GM19438 (cell line): ENCODE measurements around the gene FKTN.

Experiments
- ATAC-seq: cut with Tn5 transposase; IDR thresholded peaks from one replicate; pipeline ENCODE4 v1.9.1; 2021; ENCODE audit warnings: low read depth; ENCODE audit not compliant: unreplicated experiment

FKTN gene

DNA sequence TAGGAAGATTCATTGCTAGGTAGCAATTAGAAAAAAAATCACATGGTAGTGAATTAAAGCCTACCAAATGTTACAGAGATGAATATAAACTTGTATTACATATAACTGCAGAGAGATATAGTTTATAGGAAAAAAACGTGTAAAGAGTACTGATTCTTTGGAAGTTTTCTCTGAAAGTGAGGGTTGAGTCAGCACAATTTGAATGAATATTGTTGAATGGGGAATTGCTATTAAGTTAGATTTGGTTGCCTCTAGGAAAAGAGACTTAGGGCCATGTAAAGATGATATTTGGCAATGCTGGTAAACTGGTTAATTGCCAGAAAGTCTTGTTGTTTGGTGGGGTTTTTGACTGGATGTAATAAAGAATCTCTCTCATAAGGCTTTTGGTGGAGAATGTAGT, 67.2 kb downstream of the FKTN start:
- no peak for ATAC-seq

DNA sequence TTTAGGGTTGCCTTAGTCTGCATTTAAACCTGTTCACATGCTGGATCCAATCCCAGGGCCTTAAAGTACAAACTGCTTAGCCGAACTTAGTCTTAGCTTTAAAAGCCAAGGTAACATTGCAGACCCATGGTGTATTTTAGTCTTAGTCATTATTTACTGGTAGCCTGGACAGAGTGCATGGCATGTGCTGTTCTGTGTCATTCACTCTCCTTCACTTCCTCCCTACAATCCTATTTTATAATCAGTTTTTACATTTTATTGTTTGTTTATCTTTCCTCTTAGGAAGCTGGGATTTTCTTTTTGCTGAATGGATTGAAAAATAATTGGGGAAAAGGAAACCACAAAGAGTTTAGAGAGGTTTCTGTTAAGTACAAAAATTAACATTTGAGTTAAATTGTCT, 74.9 kb downstream of the FKTN start:
- no peak for ATAC-seq

DNA sequence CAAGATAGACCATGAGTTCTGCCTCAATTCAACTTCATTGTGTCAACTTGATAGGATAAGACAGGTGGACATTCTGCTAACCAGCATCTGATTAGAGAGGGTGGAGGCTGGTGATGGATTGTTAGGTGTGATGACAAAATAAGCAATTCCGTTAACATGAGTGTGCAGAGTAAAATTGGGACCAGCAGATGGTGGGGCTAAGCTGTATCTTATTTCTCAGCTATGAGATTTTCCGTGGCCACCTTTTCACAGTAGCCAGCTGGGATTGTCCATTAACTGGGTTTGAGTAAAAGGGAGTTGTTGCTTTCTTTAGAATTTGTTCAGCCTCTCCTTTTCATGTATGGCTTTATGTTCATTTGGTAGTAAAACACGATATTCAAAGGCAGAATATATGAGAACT, 75.5 kb downstream of the FKTN start:
- ATAC-seq = no peak

DNA sequence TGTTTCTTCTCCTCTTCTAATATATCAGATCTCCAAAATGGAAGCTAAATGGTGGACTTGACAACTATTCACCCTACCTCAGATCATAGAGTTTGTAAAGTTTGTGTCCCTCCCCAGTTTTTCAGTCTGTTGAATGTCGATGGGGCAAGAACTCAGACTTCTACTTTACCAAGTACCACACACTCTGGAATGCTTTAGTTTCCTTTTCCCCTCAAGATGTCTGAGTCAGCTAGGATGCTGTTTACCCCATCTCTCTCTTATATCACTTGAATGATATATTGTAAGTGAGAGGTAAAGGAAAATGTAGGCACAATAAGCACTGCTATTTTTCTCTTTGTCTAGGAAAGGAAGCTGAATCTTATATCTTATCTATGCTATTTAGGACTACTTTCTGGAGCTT, 78.4 kb downstream of the FKTN start:
- no peak for ATAC-seq

DNA sequence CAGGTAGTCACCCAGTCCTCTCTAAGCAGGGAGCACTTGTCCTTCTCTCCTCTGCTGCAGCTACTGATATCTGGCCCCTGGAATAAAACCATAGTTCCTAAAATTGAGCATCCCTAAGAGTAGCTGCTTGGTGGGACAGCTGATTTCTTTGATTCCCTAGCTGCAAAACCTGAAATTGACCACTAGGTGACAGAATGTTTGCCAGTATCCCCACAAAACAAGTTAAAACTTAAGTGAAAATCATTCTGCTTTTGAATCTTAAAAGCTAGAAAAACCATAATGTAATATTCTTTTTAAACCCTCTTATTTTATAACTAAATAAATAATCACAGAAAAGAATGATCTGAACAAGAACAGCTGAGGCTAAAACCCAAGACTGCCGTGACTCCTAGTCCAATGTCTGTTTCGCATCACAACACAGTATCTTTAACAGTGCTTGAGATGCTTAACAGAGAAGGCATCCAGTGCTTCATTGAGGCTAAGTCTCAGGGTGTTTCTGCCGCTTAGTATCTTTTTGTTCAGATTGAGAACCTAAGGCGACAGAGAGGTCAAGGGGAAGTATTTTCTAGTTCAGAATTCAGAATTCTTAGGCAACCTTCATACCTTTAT, 80.0 kb downstream of the FKTN start:
- no peak for ATAC-seq

DNA sequence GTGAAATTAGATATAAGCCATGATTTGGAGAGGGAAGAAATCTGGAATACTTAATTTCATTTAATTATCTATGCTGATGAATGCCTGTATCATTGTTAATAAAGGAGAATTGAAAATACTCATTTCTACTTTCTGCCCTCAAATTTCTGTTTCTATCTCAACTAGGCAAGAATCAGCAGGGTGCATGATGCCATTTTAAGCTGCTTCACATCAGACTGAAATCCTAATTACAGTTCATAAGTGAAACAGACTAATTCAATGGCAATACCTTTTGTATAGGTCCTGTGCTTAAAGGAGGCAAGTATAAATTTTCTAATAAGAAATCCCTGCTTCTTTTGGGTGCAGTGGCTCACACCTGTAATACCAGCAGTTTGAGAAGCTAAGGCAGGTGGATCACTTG, 82.0 kb downstream of the FKTN start:
- no peak for ATAC-seq

DNA sequence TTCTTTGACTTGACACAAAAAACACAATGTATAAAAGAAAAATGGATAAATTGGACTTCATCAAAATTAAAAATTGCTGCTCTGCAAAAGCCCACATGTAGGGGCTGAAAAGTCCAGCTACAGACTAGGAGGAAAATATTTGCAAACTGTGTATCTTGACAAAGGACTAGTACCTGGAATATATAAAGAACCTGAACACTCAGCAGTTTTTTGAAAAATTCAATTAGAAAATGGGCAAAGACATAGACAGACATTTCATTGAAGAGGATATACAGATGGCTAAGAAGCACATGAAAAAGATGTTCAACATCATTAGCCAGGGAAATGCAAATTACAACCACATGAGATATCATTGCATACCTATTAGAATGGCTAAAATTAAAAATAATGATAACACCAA, 85.9 kb downstream of the FKTN start:
- no peak for ATAC-seq

DNA sequence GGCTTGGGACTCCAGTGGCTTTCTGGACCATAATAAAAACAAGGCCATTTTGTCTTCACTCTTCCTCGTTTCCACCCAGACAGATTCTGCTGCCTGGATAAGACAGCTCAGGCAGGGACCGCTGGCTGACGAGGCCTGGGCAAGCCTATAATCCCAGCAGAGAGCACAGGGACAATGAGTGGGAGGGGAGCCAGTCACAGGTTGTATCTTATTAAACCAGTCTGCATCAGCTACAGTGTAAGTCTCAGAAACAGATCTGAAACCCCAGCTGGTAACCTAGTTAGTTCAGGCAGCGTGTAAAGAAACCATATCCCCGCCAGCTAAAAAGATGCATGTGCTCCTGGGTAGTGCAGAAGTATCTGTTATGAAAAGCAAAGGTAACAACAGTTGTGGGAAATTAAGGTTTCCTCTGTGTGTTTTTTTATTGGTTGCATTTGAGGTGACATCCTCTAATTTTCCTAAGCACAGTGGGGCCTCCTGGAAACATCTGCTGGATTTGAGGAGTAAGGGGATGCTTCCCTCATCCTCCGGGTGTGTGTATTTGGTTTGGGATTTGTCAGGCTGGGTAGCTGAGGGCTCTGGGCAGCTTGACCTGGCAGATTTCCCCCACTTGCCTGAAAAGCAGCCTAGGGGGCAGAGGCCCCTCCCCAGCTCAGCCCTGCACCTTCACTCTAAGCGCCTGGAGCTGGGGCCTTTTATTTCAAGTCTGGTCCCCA, 89.1 kb downstream of the FKTN start:
- no peak for ATAC-seq

DNA sequence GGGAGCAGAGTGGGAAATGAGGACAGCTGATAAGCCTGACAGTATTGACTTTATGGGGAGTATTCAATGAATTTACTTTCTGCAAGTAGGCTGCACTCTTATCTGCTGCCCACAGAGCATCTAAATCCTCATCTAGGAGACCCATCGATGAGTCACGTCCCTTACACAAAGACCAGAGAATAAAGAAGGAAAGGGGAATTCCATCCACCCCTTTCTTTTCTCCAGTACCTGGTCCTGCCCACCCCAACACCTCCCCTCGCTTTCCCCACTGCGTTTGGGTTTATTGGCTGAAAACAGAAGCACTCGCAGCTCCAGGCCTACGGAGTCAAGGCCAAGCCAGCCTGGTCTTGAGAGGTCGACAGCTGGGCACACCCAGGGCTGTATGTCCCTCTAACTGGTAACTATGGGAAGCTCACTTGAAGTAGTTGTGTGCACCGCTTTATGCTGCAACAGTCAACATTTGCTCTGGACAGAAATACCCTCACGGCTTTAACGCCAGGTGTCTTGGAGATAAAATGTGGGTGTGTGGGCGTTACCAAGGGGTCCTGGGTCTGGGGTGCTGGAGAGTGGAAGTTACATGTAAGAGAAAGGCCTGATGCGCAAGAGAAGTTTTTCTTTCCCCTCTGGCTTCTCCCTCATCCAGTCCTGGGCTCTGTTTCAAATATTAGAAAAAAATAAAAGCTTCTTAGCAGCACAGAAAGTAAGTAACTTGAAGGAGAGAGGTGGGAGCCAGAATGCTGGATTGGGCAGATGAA, 89.8 kb downstream of the FKTN start:
- ATAC-seq = no peak

DNA sequence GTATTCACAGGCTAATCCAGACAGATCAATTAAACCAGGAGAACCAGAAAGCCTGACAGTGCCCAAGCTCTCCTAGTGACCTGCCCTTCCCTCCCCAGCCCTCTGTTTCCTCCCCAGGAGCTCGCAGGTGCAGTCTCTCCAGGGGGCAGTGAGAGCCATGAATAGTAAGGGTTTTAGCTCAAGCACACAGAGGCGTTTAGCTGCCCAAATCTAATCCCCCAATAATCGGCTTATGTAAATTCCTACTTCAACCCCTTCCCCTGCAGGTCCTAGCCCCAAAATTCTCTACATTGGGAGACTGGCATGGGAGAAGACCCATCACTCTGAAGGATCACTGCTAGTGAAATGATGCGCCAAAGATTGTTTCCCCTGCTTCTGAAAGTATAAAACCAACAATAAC, 93.9 kb downstream of the FKTN start:
- ATAC-seq = no peak

DNA sequence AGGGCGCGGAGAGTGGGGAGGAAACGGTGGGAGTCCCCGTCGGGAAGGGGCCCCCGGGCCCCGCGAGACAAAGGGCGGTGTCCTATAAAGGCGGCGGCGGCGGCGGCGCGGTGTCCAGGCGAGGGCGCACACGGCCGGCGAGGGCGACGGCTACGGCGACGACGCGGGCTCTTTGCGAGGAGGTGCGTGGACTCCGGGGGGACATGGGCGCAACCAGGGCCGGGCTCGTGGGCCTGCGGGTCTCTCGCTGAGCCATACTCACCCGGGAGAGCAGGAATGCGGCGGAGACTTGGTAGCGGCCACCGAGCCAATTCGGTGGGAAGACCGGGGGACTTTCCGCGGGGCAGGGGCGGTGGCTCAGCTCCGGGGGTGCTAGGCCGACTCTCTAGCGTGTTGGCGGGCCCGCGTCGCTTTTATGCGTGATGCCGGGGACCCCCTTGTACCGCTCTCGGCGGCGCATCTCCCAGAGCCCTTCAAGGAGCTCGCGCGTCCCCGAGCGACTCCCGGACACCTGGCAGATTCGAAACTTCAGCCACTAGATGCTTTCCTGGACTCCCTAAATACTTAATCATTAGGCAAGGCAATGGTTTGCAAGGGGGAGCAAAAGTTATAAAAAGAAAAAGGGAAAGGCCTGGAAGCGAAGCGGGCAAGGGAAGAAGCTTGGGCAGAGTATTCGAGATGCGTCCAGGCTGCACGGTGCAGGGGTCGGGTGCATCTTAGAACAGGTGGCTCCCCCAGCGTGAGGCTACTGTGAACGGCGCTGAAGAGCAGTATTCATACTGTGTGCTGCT, 98.4 kb downstream of the FKTN start:
- ATAC-seq = peak; percentile 76

DNA sequence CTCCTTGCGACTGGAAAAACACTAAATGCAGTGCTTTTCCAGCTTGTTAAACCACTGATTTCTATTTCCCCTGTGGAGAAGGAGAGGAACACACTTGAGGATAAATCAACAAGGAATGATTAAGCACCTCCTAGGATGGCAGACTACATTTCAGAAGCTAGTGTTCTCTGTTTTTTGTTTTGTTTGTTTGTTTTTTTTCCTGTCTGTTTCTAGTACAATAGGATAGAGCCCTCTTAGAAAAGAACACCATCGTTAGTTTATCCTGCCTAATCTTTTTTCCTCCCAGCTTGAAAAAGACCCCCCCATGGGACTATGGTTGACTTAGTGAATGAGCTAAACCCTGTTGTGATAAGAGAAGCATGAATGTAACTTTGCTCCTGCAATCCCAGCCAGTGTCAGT, 100.4 kb downstream of the FKTN start:
- no peak for ATAC-seq

DNA sequence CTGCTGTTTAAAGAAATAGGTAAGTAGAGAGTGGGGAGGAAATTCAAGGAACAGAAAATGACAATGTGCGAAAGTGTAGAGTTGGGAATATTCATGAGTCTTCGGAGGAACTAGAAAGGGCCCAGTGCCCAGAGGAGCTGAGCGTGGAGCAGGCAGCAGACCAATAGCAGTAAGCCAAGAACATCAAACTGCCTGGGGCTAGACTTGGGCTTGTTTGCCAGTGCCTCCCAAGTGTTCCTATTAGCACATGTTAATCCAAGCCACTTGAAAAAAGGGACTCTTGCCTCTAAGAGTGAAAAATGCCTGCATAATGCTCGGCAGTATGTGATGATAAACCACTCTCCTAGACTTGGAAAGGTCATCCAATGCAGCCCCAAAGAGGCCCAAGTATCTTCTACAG, 103.1 kb downstream of the FKTN start:
- no peak for ATAC-seq

DNA sequence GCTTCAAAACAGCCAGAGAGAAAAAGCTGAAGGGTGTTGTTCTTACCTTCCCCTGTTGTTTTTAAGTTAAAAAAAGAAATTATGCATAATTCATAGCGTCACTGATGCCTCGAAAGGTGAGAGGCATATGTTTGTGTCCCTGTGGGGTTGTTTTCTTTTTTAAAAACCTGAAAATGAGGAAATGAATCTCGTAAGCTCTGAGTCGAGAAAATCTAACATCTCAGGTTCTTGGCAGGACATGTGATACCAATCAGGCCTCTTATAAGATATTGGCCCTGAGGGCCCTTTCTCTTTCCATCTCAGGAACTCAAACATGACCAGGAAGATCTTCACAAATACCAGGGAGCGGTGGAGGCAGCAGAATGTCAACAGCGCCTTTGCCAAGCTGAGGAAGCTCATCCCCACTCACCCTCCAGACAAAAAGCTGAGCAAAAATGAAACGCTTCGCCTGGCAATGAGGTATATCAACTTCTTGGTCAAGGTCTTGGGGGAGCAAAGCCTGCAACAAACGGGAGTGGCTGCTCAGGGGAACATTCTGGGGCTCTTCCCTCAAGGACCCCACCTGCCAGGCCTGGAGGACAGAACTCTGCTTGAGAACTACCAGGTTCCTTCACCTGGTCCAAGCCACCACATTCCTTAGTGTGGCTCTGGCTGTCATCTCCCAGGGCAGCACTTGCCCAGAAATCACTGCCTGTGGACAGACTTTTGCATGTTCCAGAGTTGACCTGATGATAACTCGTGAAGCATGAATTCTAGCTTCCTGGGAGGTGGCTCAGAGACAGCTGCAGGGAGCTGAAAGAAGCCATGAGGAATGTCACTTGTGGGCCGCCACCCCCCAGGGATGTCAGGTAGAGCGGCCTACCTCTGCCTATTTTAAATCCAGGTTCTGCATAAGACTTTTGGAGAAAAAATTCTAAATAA, 104.5 kb downstream of the FKTN start, which contains the start of gene TAL2:
Gene TAL2 (plus strand): TSS at position 274 of the 921 bp plus-strand sequence. CDS start 40 bp downstream, at position 314.
- peak; percentile 64 for ATAC-seq

DNA sequence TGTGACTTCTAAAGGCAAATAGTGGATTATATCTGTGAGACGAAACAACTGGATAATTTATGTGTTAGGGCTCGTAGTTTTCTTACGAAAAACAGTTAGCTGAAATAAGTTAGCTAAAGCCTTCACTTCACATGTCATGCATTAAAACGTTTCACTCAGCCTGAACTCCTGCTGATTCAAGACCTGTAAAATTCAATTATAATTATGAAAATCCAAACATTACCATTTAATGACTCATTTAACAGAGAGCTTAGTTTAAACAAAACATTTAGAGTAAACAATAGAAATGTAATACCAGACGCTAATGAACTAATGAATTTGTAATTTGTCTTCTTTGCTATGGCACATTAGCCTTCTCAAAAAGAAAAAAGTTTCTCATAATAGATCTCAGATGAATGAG, 106.0 kb downstream of the FKTN start:
- no peak for ATAC-seq

DNA sequence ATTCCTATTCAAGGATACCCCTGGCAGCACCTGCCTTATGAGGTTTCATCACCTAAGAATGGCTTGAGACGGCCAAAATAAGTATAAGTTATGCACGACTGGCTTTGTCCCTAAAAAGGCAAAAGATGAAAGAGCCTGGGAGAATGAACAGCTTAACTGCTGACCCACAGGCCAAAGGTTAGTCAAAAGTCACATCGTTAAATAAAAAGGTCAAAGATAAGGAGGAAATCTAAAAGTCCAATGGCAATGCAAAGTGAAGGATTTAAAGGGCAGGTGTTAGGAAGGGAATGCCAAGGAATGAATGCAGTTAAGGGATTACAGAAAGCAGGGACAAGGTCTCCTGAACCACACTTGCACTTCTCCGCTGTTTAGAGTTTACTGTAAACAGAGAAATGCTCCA, 109.9 kb downstream of the FKTN start:
- ATAC-seq = no peak

DNA sequence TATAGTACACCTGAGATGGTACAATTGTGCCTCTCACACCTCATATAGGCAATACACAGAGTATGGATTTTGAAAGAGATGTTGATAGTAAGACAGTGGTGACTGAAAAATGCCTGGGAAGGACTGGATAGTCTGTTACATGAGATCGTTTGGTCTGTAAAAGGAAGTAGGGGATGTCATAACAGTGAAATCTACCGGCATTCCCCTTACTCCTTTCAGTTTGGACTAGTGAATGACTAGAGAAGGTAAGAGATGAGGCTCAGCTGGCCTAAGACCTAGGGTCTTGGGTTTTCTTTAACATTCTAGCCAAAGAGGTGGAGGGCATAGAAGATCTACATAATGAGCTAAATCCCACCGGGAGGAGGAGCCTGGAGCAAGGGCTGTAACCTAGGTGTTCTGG, 112.4 kb downstream of the FKTN start:
- ATAC-seq = no peak

DNA sequence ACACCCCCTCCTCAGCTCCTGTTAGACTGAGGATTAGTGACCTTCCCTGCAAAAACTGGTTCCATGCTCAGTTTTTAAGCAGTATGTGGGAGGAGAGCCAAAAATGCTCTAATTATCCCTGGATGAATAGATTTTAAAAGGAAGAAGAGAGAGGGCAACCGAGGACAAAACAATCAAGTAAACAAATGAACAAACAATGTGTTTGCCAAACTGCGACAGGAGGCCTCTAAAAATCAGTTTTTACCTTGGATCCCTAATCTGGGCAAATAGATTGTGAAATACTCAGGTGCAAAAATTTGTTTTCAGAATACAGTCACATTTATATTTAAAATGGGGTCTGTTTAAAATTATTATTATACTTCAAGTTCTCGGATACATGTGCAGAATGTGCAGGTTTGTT, 112.8 kb downstream of the FKTN start:
- ATAC-seq = no peak

DNA sequence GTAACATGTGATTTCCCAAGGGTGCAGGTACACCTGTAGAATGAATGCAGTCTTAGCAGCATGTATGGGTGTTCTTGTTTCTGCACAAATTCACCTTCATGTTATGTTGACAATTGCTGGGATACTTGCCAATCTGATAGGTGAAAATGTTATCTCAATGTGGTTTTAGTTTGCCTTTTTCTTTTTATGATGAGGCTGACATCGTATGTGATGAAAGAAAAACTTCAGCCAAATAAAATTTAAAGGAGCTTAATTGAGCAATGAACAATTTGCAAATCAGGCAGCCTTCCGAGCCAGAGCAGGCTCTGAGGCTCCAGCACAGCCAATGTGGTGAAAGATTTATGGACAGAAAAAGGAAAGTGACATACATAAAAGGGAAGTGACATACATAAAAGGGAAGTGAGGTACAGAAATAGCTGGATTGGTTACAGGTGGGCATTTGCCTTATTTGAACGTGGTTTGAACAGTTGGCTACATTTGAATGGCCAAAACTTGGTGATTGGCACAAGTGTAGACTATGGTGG, 114.8 kb downstream of the FKTN start:
- ATAC-seq = no peak
